H1 (cell line): Measurements from ENCODE around the gene CLRN1. TPM values are rescaled to one million over a fixed set of nuclear protein-coding genes. Genes with fewer than 3 reads are reported as not detected.

Source experiments
- CTCF ChIA-PET: fragments of 300-600 bp; sonication (Branson Sonifier 250); formaldehyde crosslinking; loops from one replicate; lab custom pipeline; 2021; ENCODE audit not compliant: partially characterized antibody; lab: Charles Lee
- POLR2A ChIA-PET: fragments of 300-600 bp; sonication (Branson Sonifier 250); formaldehyde crosslinking; loops from one replicate; lab custom pipeline; 2021; ENCODE audit warnings: inconsistent platforms; ENCODE audit not compliant: partially characterized antibody; lab: Charles Lee
- DNase-seq, 2 experiments: peaks; one replicate each; pipeline versions ENCODE4 v3.0.0 to v3.0.0-alpha.2; 2010 to 2022; ENCODE audit warnings: low spot score in 2 of 2, low read depth in 1 of 2, mixed read lengths in 1 of 2
- FAIRE-seq: peaks from 2 replicates; lab custom pipeline; 2011; peaks lifted over from hg19 to GRCh38; lab: Jason Lieb, UNC
- H2AFZ ChIP-seq: 2 replicates; pipeline ENCODE4 v1.8.1; 2012; ENCODE audit warnings: low read length, inconsistent platforms
- H2AK5ac ChIP-seq: 2 replicates; pipeline ENCODE4 v1.6.1; 2013; ENCODE audit warnings: low read depth, low read length
- H2BK120ac ChIP-seq: replicated peaks from 2 replicates; pipeline ENCODE3; 2013; ENCODE audit warnings: low read depth, low read length, inconsistent platforms
- H2BK12ac ChIP-seq: 2 replicates; pipeline ENCODE4 v1.6.1; 2013; ENCODE audit warnings: low read depth, low read length
- H2BK15ac ChIP-seq: 2 replicates; pipeline ENCODE4 v1.6.1; 2013; ENCODE audit warnings: low read length
- H2BK20ac ChIP-seq: 2 replicates; pipeline ENCODE4 v1.6.1; 2013; ENCODE audit warnings: low read length
- H2BK5ac ChIP-seq: 2 replicates; pipeline ENCODE4 v1.6.1; 2013; ENCODE audit warnings: low read depth, low read length
- H3K14ac ChIP-seq: 2 replicates; pipeline ENCODE4 v1.6.1; 2013; ENCODE audit warnings: inconsistent platforms; ENCODE audit not compliant: insufficient read length
- H3K18ac ChIP-seq: 2 replicates; pipeline ENCODE4 v1.6.1; 2013; ENCODE audit warnings: low read length; ENCODE audit errors: extremely low read depth
- H3K23ac ChIP-seq: 2 replicates; pipeline ENCODE4 v1.6.1; 2013; ENCODE audit warnings: inconsistent platforms; ENCODE audit not compliant: insufficient read length
- H3K23me2 ChIP-seq: 2 replicates; pipeline ENCODE4 v1.6.1; 2013; ENCODE audit warnings: low read depth, low read length
- H3K27ac ChIP-seq: 2 replicates; pipeline ENCODE4 v1.6.1; 2011; ENCODE audit warnings: low read depth, low read length, inconsistent platforms
- H3K27me3 ChIP-seq, 4 experiments: replicated peaks in 1 of 4; 1 replicate in 1 of 4; 2 replicates in 3 of 4; pipeline versions ENCODE4 v1.6.1 to v1.8.1; 2011 to 2013; ENCODE audit warnings: low read length in 3 of 4, mild to moderate bottlenecking in 3 of 4, inconsistent platforms in 2 of 4, mixed read lengths in 2 of 4, moderate library complexity in 1 of 4; ENCODE audit not compliant: control insufficient read depth in 3 of 4, insufficient read depth in 3 of 4; ENCODE audit errors: extremely low read depth in 1 of 4
- H3K36me3 ChIP-seq, 4 experiments: 2 replicates each; pipeline versions ENCODE4 v1.6.1 to v1.8.1; 2011 to 2013; ENCODE audit warnings: mild to moderate bottlenecking in 4 of 4, low read length in 3 of 4, moderate library complexity in 2 of 4, control low read depth in 1 of 4, inconsistent platforms in 1 of 4; ENCODE audit not compliant: insufficient read depth in 4 of 4, control insufficient read depth in 2 of 4
- H3K4ac ChIP-seq: replicated peaks from 2 replicates; pipeline ENCODE3; 2013; ENCODE audit warnings: low read length, low read depth, mixed read lengths, inconsistent platforms; ENCODE audit not compliant: insufficient read length
- H3K4me1 ChIP-seq, 4 experiments: replicated peaks in 1 of 4; 1 replicate in 1 of 4; 2 replicates in 3 of 4; pipeline versions ENCODE4 v1.6.1 to v1.8.1; 2011 to 2013; ENCODE audit warnings: low read length in 3 of 4, inconsistent platforms in 2 of 4, mixed read lengths in 1 of 4; ENCODE audit not compliant: insufficient read depth in 4 of 4, control insufficient read depth in 3 of 4
- H3K4me2 ChIP-seq, 2 experiments: 2 replicates each; pipeline versions ENCODE4 v1.6.1 to v1.8.1; 2011 to 2013; ENCODE audit warnings: low read depth in 2 of 2, low read length in 2 of 2, control low read depth in 1 of 2, inconsistent platforms in 1 of 2, mild to moderate bottlenecking in 1 of 2; ENCODE audit not compliant: insufficient read depth in 1 of 2
- H3K4me3 ChIP-seq, 4 experiments: fragments of 200-600, 300-600 bp in 1 of 4; sonication (generic), shearing (Covaris generic), sonication (Bioruptor Twin) in 1 of 4; 2 replicates each; pipeline versions ENCODE4 v1.5.1 to v1.8.1; 2011 to 2016; ENCODE audit warnings: low read length in 4 of 4, low read depth in 3 of 4, control low read depth in 2 of 4, inconsistent platforms in 2 of 4, mild to moderate bottlenecking in 2 of 4, mixed read lengths in 1 of 4, moderate library complexity in 1 of 4; ENCODE audit not compliant: insufficient read depth in 2 of 4; ENCODE audit errors: extremely low read depth in 1 of 4
- H3K56ac ChIP-seq: replicated peaks from 2 replicates; pipeline ENCODE3; 2013; ENCODE audit warnings: low read depth, mild to moderate bottlenecking, mixed read lengths, low read length, inconsistent platforms; ENCODE audit not compliant: insufficient read length
- H3K79me1 ChIP-seq: 2 replicates; pipeline ENCODE4 v1.6.1; 2013; ENCODE audit warnings: low read depth, low read length, control low read depth
- H3K79me2 ChIP-seq, 2 experiments: 2 replicates each; pipeline versions ENCODE4 v1.6.1 to v1.8.1; 2012 to 2013; ENCODE audit warnings: low read length in 2 of 2, mild to moderate bottlenecking in 2 of 2, inconsistent platforms in 1 of 2; ENCODE audit not compliant: insufficient read depth in 2 of 2, control insufficient read depth in 1 of 2
- H3K9ac ChIP-seq, 4 experiments: replicated peaks in 1 of 4; 1 replicate in 1 of 4; 2 replicates in 3 of 4; pipeline versions ENCODE4 v1.6.1 to v1.8.1; 2011 to 2013; ENCODE audit warnings: low read depth in 3 of 4, low read length in 3 of 4, control low read depth in 2 of 4, mild to moderate bottlenecking in 2 of 4, moderate library complexity in 2 of 4, inconsistent platforms in 1 of 4; ENCODE audit errors: extremely low read depth in 1 of 4
- H3K9me3 ChIP-seq, 2 experiments: 2 replicates each; pipeline versions ENCODE4 v1.6.1 to v1.8.1; 2012 to 2013; ENCODE audit warnings: mild to moderate bottlenecking in 2 of 2, moderate library complexity in 2 of 2, control low read depth in 1 of 2, inconsistent platforms in 1 of 2, low read depth in 1 of 2, low read length in 1 of 2, mixed read lengths in 1 of 2; ENCODE audit not compliant: insufficient read depth in 2 of 2
- H4K20me1 ChIP-seq, 2 experiments: replicated peaks in 1 of 2; 2 replicates each; pipeline versions ENCODE3 to v1.8.1; 2011 to 2013; ENCODE audit warnings: inconsistent platforms in 2 of 2, low read length in 2 of 2, mild to moderate bottlenecking in 1 of 2; ENCODE audit not compliant: insufficient read depth in 2 of 2, control insufficient read depth in 1 of 2
- H4K5ac ChIP-seq: 2 replicates; pipeline ENCODE4 v1.6.1; 2013; ENCODE audit warnings: low read length, low read depth, mixed read lengths, inconsistent platforms; ENCODE audit not compliant: insufficient read length
- H4K8ac ChIP-seq: 2 replicates; pipeline ENCODE4 v1.8.0; 2013; ENCODE audit warnings: mild to moderate bottlenecking, moderate library complexity, low read length, inconsistent platforms; ENCODE audit not compliant: insufficient read depth; ENCODE audit errors: extremely low read depth
- H4K91ac ChIP-seq: replicated peaks from 2 replicates; pipeline ENCODE3; 2013; ENCODE audit warnings: low read length, mixed read lengths, inconsistent platforms; ENCODE audit not compliant: insufficient read length
- BACH1 ChIP-seq: IDR thresholded peaks from 2 replicates; pipeline ENCODE4 v1.6.1; 2012; ENCODE audit warnings: low read length, improper control_type of control experiment
- CHD2 ChIP-seq: IDR thresholded peaks from 2 replicates; pipeline ENCODE4 v1.6.1; 2012; ENCODE audit warnings: low read length, improper control_type of control experiment
- POLR2AphosphoS5 ChIP-seq: IDR thresholded peaks from 2 replicates; pipeline ENCODE4 v1.6.1; 2011; ENCODE audit warnings: low read depth, low read length
- WGBS, 2 experiments: shearing (Covaris generic) in 1 of 2; methylation state at CpG; one replicate each; pipeline versions ENCODE4 v1.1.6 to v1.1.7; 2013 to 2015; ENCODE audit warnings: low lambda C conversion rate in 2 of 2, mixed read lengths in 2 of 2, inconsistent platforms in 1 of 2, low coverage in 1 of 2, missing lambda C conversion rate in 1 of 2; ENCODE audit not compliant: insufficient replicate concordance in 2 of 2, insufficient coverage in 1 of 2, insufficient read length in 1 of 2; ENCODE audit errors: extremely low coverage in 1 of 2, missing lambda C conversion rate in 1 of 2; 5-methylcytosine and 5-hydroxymethylcytosine counted together
- polyA plus RNA-seq, 7 experiments: library from polyadenylated mRNA; depleted of rRNA in 3 of 7; stranded (reverse) in 5 of 7; unstranded in 2 of 7; fragments of >200 nt in 5 of 7; fragments of 200-250 nt in 2 of 7; gene quantifications; 1 replicate in 5 of 7; 2 replicates in 1 of 7; 4 replicates in 1 of 7; pipeline versions ENCODE4 v1.2.1 to v1.2.3, GENCODE V29; 2011 to 2013; ENCODE audit warnings: missing spikeins in 2 of 7, mixed read lengths in 2 of 7
- total RNA-seq: library from RNA; stranded (reverse); fragmentation: NEBNext Ultra II Directional; extraction: Animal tissue kit (Norgen Biotek cat#: 25700); gene quantifications from 2 replicates; pipeline ENCODE4 v1.2.1, GENCODE V29; 2021

CLRN1 gene
- total and polyA plus RNA-seq, 2 of the 8 experiments (the other 6 are each of a cell fraction or from before 2014, with no cell fraction given): 0.20 to 0.35 TPM

DNA sequence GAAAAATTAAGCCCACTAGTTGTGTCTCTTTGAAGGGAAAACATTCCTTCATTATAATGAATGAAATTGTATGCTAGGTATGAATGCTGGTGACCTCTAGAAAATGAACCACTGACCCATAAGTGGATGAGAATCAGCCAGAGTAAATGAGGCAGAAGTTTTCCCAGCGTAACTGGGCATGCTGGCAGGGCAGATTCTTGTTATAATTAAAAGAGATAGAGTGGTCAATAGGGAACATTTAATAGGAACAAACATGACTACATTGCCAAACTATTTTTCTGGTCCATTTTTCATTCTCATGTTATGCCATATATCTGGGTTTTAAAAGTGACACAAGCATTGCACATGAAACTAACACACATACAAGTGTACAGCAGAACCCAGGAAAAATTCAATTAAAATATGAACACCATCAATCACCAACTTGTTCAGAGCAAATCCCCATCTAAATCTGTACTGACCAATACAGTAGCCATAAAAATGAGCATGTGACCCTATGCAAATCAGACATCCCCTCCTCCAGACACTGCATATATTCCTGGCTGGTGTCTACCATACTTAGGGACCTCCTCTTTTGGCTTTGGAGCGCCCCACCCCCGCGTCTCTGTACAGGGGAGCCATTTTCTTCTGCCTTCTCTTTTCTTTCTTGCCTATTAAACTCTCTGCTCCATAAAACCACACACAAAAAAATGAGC is 4.0 kb downstream of the CLRN1 start:
- no peak for TF ChIP-seq CHD2
- no peak for TF ChIP-seq POLR2AphosphoS5
- no peak for TF ChIP-seq BACH1
- Histone ChIP-seq H3K79me2 (no peaks in the 10 kb centered on the region), H3K18ac (no peak overlapping the region), H3K9me3 (no peaks in the 10 kb centered on the region), H2BK20ac (no peak overlapping the region), H3K14ac (no peak overlapping the region), H3K23me2 (no peaks in the 10 kb centered on the region), H3K4ac (no peak overlapping the region), H4K8ac (no peak overlapping the region), H3K27ac (no peak overlapping the region), H2BK5ac (no peak overlapping the region), H2AK5ac (no peak overlapping the region), H2AFZ (no peak overlapping the region), H2BK120ac (no peak overlapping the region), H2BK12ac (no peak overlapping the region), H3K4me2 (no peak overlapping the region), H3K9ac (no peak overlapping the region), H4K91ac (no peak overlapping the region), H2BK15ac (no peak overlapping the region), H3K23ac (no peak overlapping the region), H3K79me1 (no peaks in the 10 kb centered on the region), H4K20me1 (no peaks in the 10 kb centered on the region), H3K27me3 (no peaks in the 10 kb centered on the region), H4K5ac (no peak overlapping the region), H3K4me1 (peaks cover 0 to 6% (median 5%) of the 10 kb centered on the region in 4 experiments; a peak in 3 of 7 replicates), H3K56ac (no peak overlapping the region), H3K4me3 (no peak overlapping the region), H3K36me3 (no peaks in the 10 kb centered on the region)
- no peak for FAIRE-seq
- CTCF ChIA-PET: interaction anchor here (1.2 kb wide), 1 partner anchor 10 kb away, joined by 4 read pairs; no protein-coding TSS in a partner anchor
- 94% methylated on average over 4 of the region's 4 CpGs; no CpG with 5 or more reads in 1 of the 2 experiments for WGBS, 2 experiments
- no peak for DNase-seq
- POLR2A ChIA-PET: no interaction called here
